A549 (cell line): ENCODE results near the gene TMEM219. TPM values are rescaled to one million over a fixed set of nuclear protein-coding genes. Genes with fewer than 3 reads are reported as not detected.
"Not testable (repeated sequence)": the region's sequence is repeated elsewhere in the genome, so short reads cannot be mapped to it uniquely, and the experiment has no call there.

Source experiments
- ATAC-seq, 2 experiments: fragments of 200-7000 bp in 1 of 2; fragments of >200 bp in 1 of 2; cut with Nextera tagmentation in 1 of 2; cut with Tn5 transposase in 1 of 2; 3 replicates each; pipeline versions ENCODE4 v1.8.0 to v1.9.1; 2018 to 2020; ENCODE audit warnings: mild to moderate bottlenecking in 1 of 2, moderate library complexity in 1 of 2
- CTCF ChIA-PET: fragments of 300-600 bp; sonication (Branson Sonifier 250); formaldehyde crosslinking; extraction: SDS; loops from one replicate; lab custom pipeline; 2021; ENCODE audit warnings: antibody characterized with exemption, inconsistent platforms; lab: Yijun Ruan, JAX
- POLR2A ChIA-PET: fragments of 350-600 bp; formaldehyde crosslinking; extraction: SDS; loops from one replicate; lab custom pipeline; 2021; ENCODE audit warnings: antibody characterized with exemption, inconsistent platforms; lab: Yijun Ruan, JAX
- DNase-seq, 2 experiments: peaks; one replicate each; pipeline versions ENCODE4 v3.0.0 to v3.0.0-alpha.2; 2011 to 2016; ENCODE audit warnings: low read depth in 1 of 2, low spot score in 1 of 2
- FAIRE-seq: peaks from 2 replicates; lab custom pipeline; 2011; peaks lifted over from hg19 to GRCh38; lab: Jason Lieb, UNC
- H3K27ac ChIP-seq, 2 experiments: fragments of >200 bp; sonication (Bioruptor Twin); formaldehyde crosslinking; 3 replicates each; pipeline ENCODE4 v1.5.1; 2016 to 2017
- H3K4me1 ChIP-seq: fragments of >200 bp; sonication (Bioruptor Twin); formaldehyde crosslinking; 3 replicates; pipeline ENCODE4 v1.6.1; 2016
- H3K4me2 ChIP-seq: fragments of >200 bp; sonication (Bioruptor Twin); formaldehyde crosslinking; 3 replicates; pipeline ENCODE4 v1.6.1; 2016
- H3K4me3 ChIP-seq: fragments of >200 bp; sonication (Bioruptor Twin); formaldehyde crosslinking; 3 replicates; pipeline ENCODE4 v1.5.1; 2016
- H3K9me3 ChIP-seq: fragments of >200 bp; sonication (Bioruptor Twin); formaldehyde crosslinking; 3 replicates; pipeline ENCODE4 v1.6.1; 2016
- BCL3 ChIP-seq: fragments of >200 bp; sonication (Bioruptor Twin); formaldehyde crosslinking; IDR thresholded peaks from 3 replicates; pipeline ENCODE4 v1.6.1; 2016
- CBX8 ChIP-seq: fragments of 200-600 bp; sonication (generic); IDR thresholded peaks from 2 replicates; pipeline ENCODE4 v1.6.1; 2016
- EHMT2 ChIP-seq: fragments of 200-600 bp; sonication (generic); IDR thresholded peaks from 2 replicates; pipeline ENCODE4 v1.6.1; 2016; ENCODE audit warnings: antibody characterized with exemption, low read depth, mild to moderate bottlenecking, moderate library complexity
- FOSB ChIP-seq: fragments of 250-450 bp; sonication (Bioruptor Pico); IDR thresholded peaks from 2 replicates; pipeline ENCODE4 v1.5.0; 2020; ENCODE audit warnings: mild to moderate bottlenecking, moderate library complexity
- GATA3 ChIP-seq: IDR thresholded peaks from 2 replicates; pipeline ENCODE4 v1.6.1; 2012; ENCODE audit warnings: borderline replicate concordance
- HEYL ChIP-seq: fragments of 250-450 bp; sonication (Bioruptor Pico); IDR thresholded peaks from 2 replicates; pipeline ENCODE4 v1.8.0; 2021; ENCODE audit warnings: mild to moderate bottlenecking, moderate library complexity
- HMGXB4 ChIP-seq: fragments of 250-450 bp; sonication (Bioruptor Pico); IDR thresholded peaks from 2 replicates; pipeline ENCODE4 v1.5.0; 2021; ENCODE audit warnings: mild to moderate bottlenecking, moderate library complexity, borderline replicate concordance
- NFE2L2 ChIP-seq: fragments of 150-350 bp; conservative IDR thresholded peaks from 2 replicates; pipeline ENCODE4 v1.6.1; 2014; ENCODE audit warnings: low read length
- RARB ChIP-seq: fragments of 250-450 bp; sonication (Bioruptor Pico); IDR thresholded peaks from 2 replicates; pipeline ENCODE4 v1.8.0; 2021; ENCODE audit warnings: mild to moderate bottlenecking, moderate library complexity
- REST ChIP-seq: fragments of 200-600 bp; sonication (generic); IDR thresholded peaks from 2 replicates; pipeline ENCODE4 v1.6.1; 2016; ENCODE audit warnings: antibody characterized with exemption, mild to moderate bottlenecking, moderate library complexity
- RNF2 ChIP-seq: fragments of 200-600 bp; sonication (generic); IDR thresholded peaks from 2 replicates; pipeline ENCODE4 v1.6.1; 2016; ENCODE audit warnings: low read depth, mild to moderate bottlenecking, antibody characterized with exemption, moderate library complexity, borderline replicate concordance
- ZFP36 ChIP-seq: fragments of 450-650 bp; IDR thresholded peaks from 2 replicates; pipeline ENCODE4 v1.6.1; 2014; ENCODE audit warnings: borderline replicate concordance; ENCODE audit not compliant: partially characterized antibody
- ZSCAN20 ChIP-seq: fragments of 250-450 bp; sonication (Bioruptor Pico); IDR thresholded peaks from 2 replicates; pipeline ENCODE4 v1.8.0; 2022; ENCODE audit warnings: mild to moderate bottlenecking, moderate library complexity
- WGBS: methylation state at CpG from one replicate; pipeline ENCODE4 v1.1.6; 2017; ENCODE audit errors: missing lambda C conversion rate; 5-methylcytosine and 5-hydroxymethylcytosine counted together
- polyA plus RNA-seq, 4 experiments: library from polyadenylated mRNA; depleted of rRNA in 3 of 4; stranded (reverse); fragments of >200 nt; fragmentation: RNase III in 1 of 4; extraction: RNeasy Plus Mini Kit Qiagen cat#74134 plus additional on column Dnase treatment in 1 of 4; gene quantifications; 2 replicates in 3 of 4; 3 replicates in 1 of 4; pipeline ENCODE4 v1.2.3, GENCODE V29; 2011 to 2017

TMEM219 gene
- polyA plus RNA-seq, 2 of the 4 experiments (the other 2 are of a cell fraction) = 65.1 to 74.4 TPM

GRCh38 chr16:29959293-29959692, 2.6 kb upstream of the TMEM219 start:
- ATAC-seq (no peak), DNase-seq (no peak), FAIRE-seq (no peak)
- POLR2A ChIA-PET = no interaction called here
- H3K4me2 ChIP-seq = no peak overlapping the region
- H3K9me3 ChIP-seq = no peaks in the 10 kb centered on the region
- TF ChIP-seq RARB (CRISPR knock-in tag) (no peak), HEYL (CRISPR knock-in tag) (no peak), GATA3 (no peak), ZSCAN20 (CRISPR knock-in tag) (no peak), EHMT2 (no peak), RNF2 (no peak), NFE2L2 (no peak)
- CTCF ChIA-PET = no interaction called here
- H3K4me3 ChIP-seq = no peak overlapping the region
- H3K4me1 ChIP-seq = peaks cover 12% of the 10 kb centered on the region; the same call in 1 of the 3 replicates
- no peak overlapping the region for H3K27ac ChIP-seq
- WGBS = 86% methylated on average over 9 of the region's 9 CpGs

- FAIRE-seq, H3K4me3 ChIP-seq, DNase-seq, H3K27ac ChIP-seq, H3K4me2 ChIP-seq, ATAC-seq, H3K9me3 ChIP-seq, POLR2A ChIA-PET: not testable (repeated sequence)
- H3K4me1 ChIP-seq = peaks cover 12% of the 10 kb centered on the region; the same call in 1 of the 3 replicates
- CTCF ChIA-PET = interaction anchor here (2.3 kb wide), 1 partner anchor 49 kb away, joined by 5 read pairs; no protein-coding TSS in a partner anchor
- 94% methylated on average over 4 of the region's 4 CpGs for WGBS
Measured at GRCh38 chr16:29959821-29960220, 2.1 kb upstream of the TMEM219 start.

GRCh38 chr16:29961127-29961478, 776 bp upstream of the TMEM219 start:
- peak in 1 of 2 experiments; percentile 5; a peak in 1 of 6 replicates for ATAC-seq
- Histone ChIP-seq H3K9me3 (no peaks in the 10 kb centered on the region), H3K27ac (peak overlapping the region; percentile 86 to 96), H3K4me3 (peak overlapping the region; percentile 74), H3K4me1 (peaks cover 12% of the 10 kb centered on the region; the same call in 1 of the 3 replicates)
- 90% methylated on average over 10 of the region's 10 CpGs for WGBS
- CTCF ChIA-PET = interaction anchor here (0.6 to 2.6 kb wide), 16 partner anchors 9 to 145 kb away, joined by 3 to 18 read pairs (median 6); partner anchors contain the start of genes KCTD13, PAGR1 and TAOK2
- TF ChIP-seq RARB (CRISPR knock-in tag) (no peak), REST (no peak), FOSB (no peak), CBX8 (no peak), HMGXB4 (CRISPR knock-in tag) (no peak)
- TF ChIP-seq, all 56 proteins: peak for 0
- POLR2A ChIA-PET = interaction anchor here (0.8 to 2.8 kb wide), 6 partner anchors 11 to 128 kb away, joined by 3 to 45 read pairs (median 6); partner anchors contain the start of genes KCTD13 and TAOK2
- FAIRE-seq (no peak), DNase-seq (no peak)
- H3K4me2 ChIP-seq = peak overlapping the region; percentile 97

GRCh38 chr16:29962344-29962994, 590 bp downstream of the TMEM219 start:
- ATAC-seq = peak; percentile 28 to 50; a peak in 3 of 6 replicates
- peak in 1 of 2 experiments; percentile 30 for DNase-seq
- 18% methylated on average over 18 of the region's 18 CpGs for WGBS
- Histone ChIP-seq H3K4me3 (peak overlapping the region; percentile 74), H3K27ac (peak overlapping the region; percentile 86 to 96)
- TF ChIP-seq ZFP36 = peak; percentile 6
- no peak for TF ChIP-seq BCL3
- TF ChIP-seq, all 56 proteins: peak for 1
- ChIA-PET CTCF (interaction anchor here (0.8 to 2.6 kb wide), 11 partner anchors 9 to 62 kb away, joined by 3 to 18 read pairs (median 5); partner anchors contain the start of genes ASPHD1, KCTD13 and TAOK2), POLR2A (interaction anchor here (0.5 to 2.8 kb wide), 7 partner anchors 11 to 64 kb away, joined by 3 to 45 read pairs (median 5); partner anchors contain the start of genes KCTD13, SEZ6L2 and TAOK2)
- Histone ChIP-seq H3K9me3 (no peaks in the 10 kb centered on the region), H3K4me1 (peaks cover 12% of the 10 kb centered on the region; the same call in 1 of the 3 replicates), H3K4me2 (peak overlapping the region; percentile 97)
- no peak for FAIRE-seq
